Measurements from ENCODE around the gene RMND5B.

GRCh38 chr5:178104492-178104891 lies 26.3 kb upstream of the RMND5B start:
- TF ChIP-seq, protein P1, sequence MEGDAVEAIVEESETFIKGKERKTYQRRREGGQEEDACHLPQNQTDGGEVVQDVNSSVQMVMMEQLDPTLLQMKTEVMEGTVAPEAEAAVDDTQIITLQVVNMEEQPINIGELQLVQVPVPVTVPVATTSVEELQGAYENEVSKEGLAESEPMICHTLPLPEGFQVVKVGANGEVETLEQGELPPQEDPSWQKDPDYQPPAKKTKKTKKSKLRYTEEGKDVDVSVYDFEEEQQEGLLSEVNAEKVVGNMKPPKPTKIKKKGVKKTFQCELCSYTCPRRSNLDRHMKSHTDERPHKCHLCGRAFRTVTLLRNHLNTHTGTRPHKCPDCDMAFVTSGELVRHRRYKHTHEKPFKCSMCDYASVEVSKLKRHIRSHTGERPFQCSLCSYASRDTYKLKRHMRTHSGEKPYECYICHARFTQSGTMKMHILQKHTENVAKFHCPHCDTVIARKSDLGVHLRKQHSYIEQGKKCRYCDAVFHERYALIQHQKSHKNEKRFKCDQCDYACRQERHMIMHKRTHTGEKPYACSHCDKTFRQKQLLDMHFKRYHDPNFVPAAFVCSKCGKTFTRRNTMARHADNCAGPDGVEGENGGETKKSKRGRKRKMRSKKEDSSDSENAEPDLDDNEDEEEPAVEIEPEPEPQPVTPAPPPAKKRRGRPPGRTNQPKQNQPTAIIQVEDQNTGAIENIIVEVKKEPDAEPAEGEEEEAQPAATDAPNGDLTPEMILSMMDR (IDR thresholded peaks at IDR 0.05 in 8 of 11, conservative IDR thresholded peaks at IDR 0.05 in 3 of 11) = no peak
- TF ChIP-seq POLR2A (IDR thresholded peaks at IDR 0.05) = no peak
